Pons (tissue), 1 donor: ENCODE results near the gene CDHR3.
"Not testable (repeated sequence)": the region's sequence is repeated elsewhere in the genome, so short reads cannot be mapped to it uniquely, and the experiment has no call there.

ENCODE experiments used
- DNase-seq: peaks from one replicate; pipeline ENCODE4 v3.0.0-alpha.2; 2016; ENCODE audit warnings: low spot score

The CDHR3 gene

GRCh38 chr7:105963038-105963667, at the start of gene CDHR3:
TSS of gene CDHR3 (plus strand) at chr7:105963264. CDS start at chr7:105963319, 55 bp downstream.
- DNase-seq, result no peak

GRCh38 chr7:105913947-105914346, 49.1 kb upstream of the CDHR3 start:
- no peak for DNase-seq

GRCh38 chr7:105916603-105917002, 46.5 kb upstream of the CDHR3 start:
- no peak for DNase-seq

GRCh38 chr7:105917659-105918058, 45.4 kb upstream of the CDHR3 start:
- DNase-seq, result no peak

GRCh38 chr7:105920766-105921165, 42.3 kb upstream of the CDHR3 start:
- no peak for DNase-seq

- DNase-seq, result no peak
Measured at GRCh38 chr7:105924945-105925344, 38.1 kb upstream of the CDHR3 start.

- no peak for DNase-seq
Measured at GRCh38 chr7:105926131-105926530, 36.9 kb upstream of the CDHR3 start.

GRCh38 chr7:105931179-105931578, 31.9 kb upstream of the CDHR3 start:
- DNase-seq, result no peak

GRCh38 chr7:105932835-105933477, 30.1 kb upstream of the CDHR3 start:
- peak; percentile 51 for DNase-seq

GRCh38 chr7:105934572-105935185, 28.4 kb upstream of the CDHR3 start:
- DNase-seq, result peak; percentile 42

GRCh38 chr7:105935250-105935649, 27.8 kb upstream of the CDHR3 start:
- no peak for DNase-seq

- DNase-seq, result no peak
Measured at GRCh38 chr7:105937411-105937810, 25.7 kb upstream of the CDHR3 start.

GRCh38 chr7:105940109-105940508, 23.0 kb upstream of the CDHR3 start:
- DNase-seq, result no peak

- DNase-seq, result no peak
Measured at GRCh38 chr7:105941596-105941995, 21.5 kb upstream of the CDHR3 start.

GRCh38 chr7:105943486-105943885, 19.6 kb upstream of the CDHR3 start:
- no peak for DNase-seq

- DNase-seq, result no peak
Measured at GRCh38 chr7:105945848-105946247, 17.2 kb upstream of the CDHR3 start.

- no peak for DNase-seq
Measured at GRCh38 chr7:105951597-105951996, 11.5 kb upstream of the CDHR3 start.

- no peak for DNase-seq
Measured at GRCh38 chr7:105952917-105953595, 10.0 kb upstream of the CDHR3 start.

- DNase-seq, result no peak
Measured at GRCh38 chr7:105954711-105955110, 8.4 kb upstream of the CDHR3 start.

- not testable (repeated sequence) for DNase-seq
Measured at GRCh38 chr7:105955651-105956466, 7.2 kb upstream of the CDHR3 start.

- no peak for DNase-seq
Measured at GRCh38 chr7:105958012-105958411, 5.1 kb upstream of the CDHR3 start.

GRCh38 chr7:105962353-105962752, 711 bp upstream of the CDHR3 start:
- DNase-seq, result no peak
